K562 (cell line): Measurements from ENCODE around the gene TRERF1. TPM values are rescaled to one million over a fixed set of nuclear protein-coding genes. Genes with fewer than 3 reads are reported as not detected.

Experiments
- ATAC-seq: fragments of 200-7000 bp; cut with Tn5 transposase; 3 replicates; pipeline ENCODE4 v1.9.1; 2020; ENCODE audit warnings: moderate library complexity
- BruUV-seq: library from RNA; stranded (reverse); fragments of 400-500 nt; replicated peaks from 2 replicates; lab custom pipeline; 2021; lab: Mats Ljungman, UMichigan
- CTCF ChIA-PET: fragments of 300-600 bp; formaldehyde crosslinking; extraction: SDS; loops from one replicate; lab custom pipeline; 2021; ENCODE audit warnings: low intra/inter-chr PET ratio; lab: Yijun Ruan, JAX
- POLR2A ChIA-PET: fragments of 300-600, 350-650 bp; sonication (Branson Sonifier 250); formaldehyde crosslinking; extraction: SDS; loops from one replicate; lab custom pipeline; 2021; ENCODE audit warnings: antibody characterized with exemption, inconsistent platforms; lab: Yijun Ruan, JAX
- DNase-seq, 4 experiments: peaks; one replicate each; pipeline versions ENCODE4 v3.0.0 to v3.0.0-alpha.2; 2011 to 2018; ENCODE audit warnings: low spot score in 3 of 4, mixed read lengths in 3 of 4; ENCODE audit errors: extremely low read depth in 1 of 4
- FAIRE-seq: peaks from 2 replicates; lab custom pipeline; 2011; peaks lifted over from hg19 to GRCh38; lab: Jason Lieb, UNC
- H2AFZ ChIP-seq: 2 replicates; pipeline ENCODE4 v1.6.0; 2011; ENCODE audit warnings: low read depth, low read length, control low read depth, inconsistent platforms
- H3K27ac ChIP-seq: fragments of 200-600 bp; 3 replicates; pipeline ENCODE4 v1.8.0; 2011; ENCODE audit warnings: low read depth, mild to moderate bottlenecking, control low read depth, inconsistent platforms, low read length, moderate library complexity, mixed read lengths; ENCODE audit errors: extremely low read depth
- H3K27me3 ChIP-seq, 2 experiments: fragments of 300-600 bp in 1 of 2; 2 replicates in 1 of 2; 3 replicates in 1 of 2; pipeline versions ENCODE4 v1.6.0 to v1.8.0; 2011; ENCODE audit warnings: inconsistent platforms in 2 of 2, low read length in 2 of 2, mild to moderate bottlenecking in 1 of 2, mixed read lengths in 1 of 2, moderate library complexity in 1 of 2; ENCODE audit not compliant: control insufficient read depth in 2 of 2, insufficient read depth in 2 of 2
- H3K36me3 ChIP-seq: fragments of 300-600 bp; 3 replicates; pipeline ENCODE4 v1.8.0; 2011; ENCODE audit warnings: mild to moderate bottlenecking, low read length, inconsistent platforms; ENCODE audit not compliant: control insufficient read depth, insufficient read depth
- H3K4me1 ChIP-seq, 2 experiments: fragments of 200-600 bp in 1 of 2; replicated peaks in 1 of 2; 2 replicates in 1 of 2; 3 replicates in 1 of 2; pipeline versions ENCODE4 v1.5.1 to v1.8.0; 2011; ENCODE audit warnings: inconsistent platforms in 2 of 2, low read length in 2 of 2, mild to moderate bottlenecking in 1 of 2, mixed read lengths in 1 of 2, moderate library complexity in 1 of 2; ENCODE audit not compliant: control insufficient read depth in 2 of 2, insufficient read depth in 2 of 2
- H3K4me2 ChIP-seq: 2 replicates; pipeline ENCODE4 v1.6.1; 2011; ENCODE audit warnings: low read length, control low read depth, inconsistent platforms, mixed read lengths; ENCODE audit not compliant: insufficient read depth
- H3K4me3 ChIP-seq: fragments of 200-600 bp; sonication (generic), shearing (Covaris generic); 2 replicates; pipeline ENCODE4 v1.5.1; 2016; ENCODE audit warnings: control low read depth, inconsistent platforms
- H3K79me2 ChIP-seq: fragments of 200-600 bp; 3 replicates; pipeline ENCODE4 v1.8.0; 2011; ENCODE audit warnings: low read length, inconsistent platforms; ENCODE audit not compliant: control insufficient read depth, insufficient read depth
- H3K9ac ChIP-seq, 2 experiments: 2 replicates each; pipeline versions ENCODE4 v1.6.0 to v1.6.1; 2011; ENCODE audit warnings: low read depth in 2 of 2, low read length in 2 of 2, control low read depth in 1 of 2, inconsistent platforms in 1 of 2, mild to moderate bottlenecking in 1 of 2, mixed read lengths in 1 of 2; ENCODE audit not compliant: insufficient read depth in 1 of 2
- H3K9me1 ChIP-seq: one replicate; pipeline ENCODE4 v1.6.0; 2011; ENCODE audit warnings: inconsistent platforms, mild to moderate bottlenecking, low read length, moderate library complexity; ENCODE audit not compliant: control insufficient read depth, insufficient read depth
- H3K9me3 ChIP-seq: replicated peaks from 2 replicates; pipeline ENCODE4 v1.5.1; 2011; ENCODE audit warnings: low read depth, low read length, inconsistent platforms; ENCODE audit not compliant: control insufficient read depth, insufficient read depth
- H4K20me1 ChIP-seq: replicated peaks from 2 replicates; pipeline ENCODE4 v1.6.1; 2011; ENCODE audit warnings: low read length, inconsistent platforms, mixed read lengths; ENCODE audit not compliant: control insufficient read depth, insufficient read depth
- SMAD1 ChIP-seq: fragments of 150-350 bp; IDR thresholded peaks from 2 replicates; pipeline ENCODE4 v1.6.1; 2014; ENCODE audit warnings: low read length, low read depth; ENCODE audit not compliant: partially characterized antibody
- SMARCE1 ChIP-seq: fragments of 450-650 bp; IDR thresholded peaks from 2 replicates; pipeline ENCODE4 v1.7.1; 2016; ENCODE audit warnings: mild to moderate bottlenecking
- SNRNP70 ChIP-seq: fragments of 200-400 bp; formaldehyde crosslinking; optimal IDR thresholded peaks from 2 replicates; pipeline ENCODE3; 2017; ENCODE audit warnings: low read depth, low read length
- STAT5A ChIP-seq: IDR thresholded peaks from 2 replicates; pipeline ENCODE4 v1.6.1; 2012; ENCODE audit warnings: low read length, inconsistent platforms, borderline replicate concordance
- TSC22D4 ChIP-seq: fragments of 450-650 bp; IDR thresholded peaks from 2 replicates; pipeline ENCODE4 v1.6.1; 2016; ENCODE audit warnings: missing genetic modification characterization, missing biosample characterization, control low read depth
- WGBS: fragments of 100-300 bp; shearing (Covaris generic); methylation state at CpG from one replicate; pipeline ENCODE4 v1.1.6; 2016; ENCODE audit warnings: low coverage, mixed read lengths; ENCODE audit not compliant: insufficient coverage; ENCODE audit errors: missing lambda C conversion rate; 5-methylcytosine and 5-hydroxymethylcytosine counted together
- in situ Hi-C: fragments of 300-500 bp; cut with MboI; formaldehyde crosslinking; loops from 4 replicates; pipeline ENCODE4 v1.15.0; 2018; ENCODE audit warnings: inconsistent platforms, mixed read lengths
- intact Hi-C: fragments of 100-400 bp; cut with micrococcal nuclease; formaldehyde crosslinking; loops from 2 replicates; pipeline ENCODE4 v1.14.2; 2022
- polyA plus RNA-seq, 8 experiments: library from polyadenylated mRNA; depleted of rRNA in 4 of 8; stranded (reverse) in 5 of 8; unstranded in 3 of 8; fragments of >200 nt; fragmentation: Nextera tagmentation in 2 of 8; fragmentation: Illumina TruSeq in 1 of 8; extraction: Ambion mirVana in 2 of 8; extraction: Trizol in 1 of 8; gene quantifications; 2 replicates each; pipeline versions ENCODE4 v1.2.1 to v1.2.3, GENCODE V29; 2011 to 2014; ENCODE audit warnings: inconsistent platforms in 1 of 8, missing spikeins in 1 of 8
- total RNA-seq, 7 experiments: library from RNA; depleted of rRNA in 6 of 7; stranded (reverse); fragments of >200 nt in 6 of 7; fragmentation: Illumina TruSeq in 2 of 7; extraction: Trizol in 2 of 7; gene quantifications; 2 replicates each; pipeline versions ENCODE4 v1.2.1 to v1.2.3, GENCODE V29; 2011 to 2021; ENCODE audit warnings: low replicate concordance in 1 of 7
- TF ChIP-seq, protein P1 (sequence below): fragments of 200-800 bp; sonication (Bioruptor generic); IDR thresholded peaks from 2 replicates; pipeline ENCODE4 v1.6.1; 2017; ENCODE audit warnings: missing genetic modification characterization, missing compliant biosample characterization

The TRERF1 gene
- total and polyA plus RNA-seq, 9 of the 15 experiments (the other 6 are each of a cell fraction or from before 2014, with no cell fraction given): 0.04 to 0.20 (median 0.07) TPM; not detected in 3

DNA sequence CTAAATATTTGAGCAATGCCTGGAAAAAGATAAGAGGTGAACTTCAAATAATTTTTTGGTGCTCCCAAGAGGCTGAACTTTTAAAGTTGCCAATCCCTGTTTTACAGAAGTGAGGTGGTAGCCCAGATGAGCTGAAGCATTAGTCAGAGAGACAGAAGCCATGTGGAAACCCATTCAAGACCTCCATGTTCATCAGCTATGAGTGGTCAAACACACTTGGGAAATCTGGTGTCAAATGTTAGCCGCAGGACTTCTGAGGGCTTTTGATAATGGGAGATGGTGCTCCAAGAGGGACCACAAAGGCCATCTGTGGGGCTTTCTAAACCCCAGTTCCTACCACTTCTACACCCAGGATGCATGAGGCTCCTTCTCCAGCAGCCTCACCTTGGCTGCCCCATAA, 156.5 kb downstream of the TRERF1 start:
- CTCF ChIA-PET: no interaction called here
- no peak overlapping the region for H2AFZ ChIP-seq
- intact Hi-C loops: no loop called here
- no peaks in the 10 kb centered on the region for H3K9me1 ChIP-seq
- TF ChIP-seq SNRNP70 (no peak), SMARCE1 (no peak), SMAD1 (no peak), STAT5A (no peak), TSC22D4 (no peak)
- TF ChIP-seq, protein P1, sequence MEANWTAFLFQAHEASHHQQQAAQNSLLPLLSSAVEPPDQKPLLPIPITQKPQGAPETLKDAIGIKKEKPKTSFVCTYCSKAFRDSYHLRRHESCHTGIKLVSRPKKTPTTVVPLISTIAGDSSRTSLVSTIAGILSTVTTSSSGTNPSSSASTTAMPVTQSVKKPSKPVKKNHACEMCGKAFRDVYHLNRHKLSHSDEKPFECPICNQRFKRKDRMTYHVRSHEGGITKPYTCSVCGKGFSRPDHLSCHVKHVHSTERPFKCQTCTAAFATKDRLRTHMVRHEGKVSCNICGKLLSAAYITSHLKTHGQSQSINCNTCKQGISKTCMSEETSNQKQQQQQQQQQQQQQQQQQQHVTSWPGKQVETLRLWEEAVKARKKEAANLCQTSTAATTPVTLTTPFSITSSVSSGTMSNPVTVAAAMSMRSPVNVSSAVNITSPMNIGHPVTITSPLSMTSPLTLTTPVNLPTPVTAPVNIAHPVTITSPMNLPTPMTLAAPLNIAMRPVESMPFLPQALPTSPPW (CRISPR knock-in tag): no peak
- TF ChIP-seq, all 486 proteins: peak for 0
- Histone ChIP-seq H3K27me3 (peaks cover 31 to 40% of the 10 kb centered on the region in 2 experiments), H3K4me2 (no peak overlapping the region), H3K4me3 (no peak overlapping the region), H3K79me2 (no peaks in the 10 kb centered on the region), H3K36me3 (no peaks in the 10 kb centered on the region), H3K27ac (no peak overlapping the region), H4K20me1 (no peaks in the 10 kb centered on the region), H3K4me1 (no peaks in the 10 kb centered on the region), H3K9me3 (no peaks in the 10 kb centered on the region), H3K9ac (no peak overlapping the region)
- ATAC-seq (no peak), FAIRE-seq (no peak), DNase-seq (no peak)
- POLR2A ChIA-PET: interaction anchor here (0.6 to 2.1 kb wide), 2 partner anchors 9 to 1671 kb away, joined by 3 to 5 read pairs; no protein-coding TSS in a partner anchor
- in situ Hi-C loops: no loop called here
- no TSS peak for BruUV-seq
- whole genome bisulfite sequencing: 0% methylated on average over 1 of the region's 1 CpG
